Kidney capillary endothelial cell (primary cell): Measurements from ENCODE around the gene RNF13.
A peak's percentile ranks its signal among the peaks of the same experiment; 100 is the strongest.

Experiments used
- DNase-seq: peaks from one replicate; pipeline ENCODE4 v3.0.0-alpha.2; 2018; ENCODE audit warnings: low spot score

The RNF13 gene

DNA sequence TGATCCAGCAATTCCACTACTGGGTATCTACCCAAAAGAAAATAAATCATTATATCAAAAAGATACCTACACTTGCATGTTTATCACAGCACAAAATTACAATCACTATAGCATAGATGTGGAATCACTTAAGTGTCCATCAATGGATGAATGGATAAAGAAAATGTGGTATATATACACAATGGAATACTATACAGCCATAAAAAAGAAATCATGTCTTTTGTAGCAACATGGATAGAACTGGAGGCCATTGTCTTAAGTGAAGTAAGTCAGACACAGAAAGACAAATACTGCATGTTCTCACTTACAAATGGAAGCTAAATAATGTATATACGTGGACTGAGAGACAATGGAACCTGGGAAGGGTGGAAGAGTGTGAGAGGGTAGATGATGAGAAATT is 185.9 kb downstream of the RNF13 start:
- DNase-seq = no peak

DNA sequence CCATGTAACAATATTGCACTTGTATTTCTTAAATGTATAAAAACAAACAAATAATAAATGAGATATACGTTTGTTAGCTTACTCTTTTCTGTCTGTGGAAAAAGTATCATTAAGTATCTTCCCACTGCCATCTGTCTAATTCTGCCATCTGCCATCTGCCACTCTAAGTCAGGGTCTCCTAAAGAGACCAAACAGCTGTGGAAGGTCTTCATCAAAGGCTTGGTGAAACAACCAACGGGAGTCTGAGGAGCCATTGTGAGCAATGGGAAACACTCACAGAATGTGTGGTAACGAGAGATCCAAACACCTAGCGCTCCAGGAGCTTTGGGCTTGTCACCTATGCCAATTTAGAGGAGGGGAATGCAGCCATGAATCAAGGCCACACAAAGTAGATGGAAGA is 186.4 kb downstream of the RNF13 start:
- DNase-seq = no peak

DNA sequence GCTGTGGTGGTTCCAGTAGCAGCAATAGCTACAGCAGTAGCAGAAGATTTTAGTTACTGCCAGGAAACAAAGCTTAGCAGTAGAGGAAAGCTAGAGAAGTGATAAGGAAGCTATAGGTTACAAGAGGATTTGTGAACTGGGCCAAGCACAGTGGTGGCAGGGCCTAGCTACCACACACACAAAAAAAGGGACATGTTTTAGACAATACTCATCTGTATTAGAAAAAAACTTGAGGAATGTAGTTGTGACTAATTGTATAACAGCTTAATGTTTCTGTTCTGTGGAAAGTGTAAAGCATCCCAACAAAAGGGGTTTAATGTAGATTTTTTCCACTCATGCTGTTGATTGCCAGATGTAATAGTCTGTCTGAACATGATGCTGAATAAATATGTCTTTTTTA is 187.6 kb downstream of the RNF13 start:
- DNase-seq = no peak

DNA sequence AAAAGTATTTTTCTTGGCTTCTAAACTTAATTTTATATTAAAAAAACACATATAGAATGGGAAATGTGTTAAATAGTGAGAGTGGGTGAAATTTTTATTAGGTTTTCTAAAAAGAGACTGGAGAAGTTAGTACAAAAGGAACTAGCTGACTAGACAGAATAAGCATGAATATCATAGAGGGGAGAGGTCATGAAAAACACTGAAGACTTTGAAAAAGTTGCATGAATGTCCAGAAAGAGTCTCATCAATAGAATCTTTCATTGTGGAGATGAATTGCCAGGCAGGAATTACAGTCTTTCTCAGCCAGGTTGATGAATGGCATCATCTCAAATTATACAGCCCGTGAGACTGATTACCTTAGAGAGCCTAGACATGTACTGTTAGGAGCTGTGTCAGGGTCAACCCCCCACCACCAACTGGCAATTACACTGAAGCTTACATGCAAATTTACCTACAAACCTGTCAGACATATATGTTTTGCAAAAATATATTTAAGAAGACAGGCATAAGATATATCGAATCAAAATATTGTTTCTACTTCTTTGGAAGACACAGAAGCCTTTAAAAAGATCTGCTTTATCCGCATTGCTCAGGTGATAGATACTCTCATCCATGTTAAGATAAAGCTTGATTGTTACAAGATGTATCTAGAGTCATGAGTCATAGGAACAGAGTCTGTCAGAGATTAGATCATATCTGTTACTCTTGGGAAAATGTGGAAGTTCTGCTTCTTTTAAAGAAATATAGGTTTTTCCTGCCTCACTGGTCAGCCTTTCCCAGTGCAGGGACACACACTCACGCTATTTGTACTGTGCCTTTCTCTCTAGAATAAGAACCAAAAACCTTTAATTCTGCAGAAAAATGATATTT is 192.5 kb downstream of the RNF13 start:
- peak; percentile 15 for DNase-seq

DNA sequence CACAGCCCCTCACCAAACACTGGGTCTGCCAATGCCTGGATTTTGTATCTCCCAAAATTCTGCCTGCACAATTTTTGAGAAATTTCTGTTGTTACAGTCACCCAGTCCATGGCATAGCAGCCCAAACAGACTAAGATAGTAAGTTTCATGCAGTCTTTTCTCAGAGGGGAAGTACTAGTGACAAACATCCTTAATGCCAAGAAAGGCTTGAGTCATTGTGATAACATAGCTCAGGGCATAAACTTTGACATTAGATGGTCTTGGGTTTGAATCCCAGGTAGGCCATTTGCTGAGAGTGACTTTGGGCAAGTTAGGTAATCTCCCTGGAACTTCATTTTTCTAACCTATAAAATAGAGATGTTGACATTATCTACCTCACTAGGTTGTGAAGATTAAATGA is 193.8 kb downstream of the RNF13 start:
- peak; percentile 7 for DNase-seq
